Naive B cell (primary cell): ENCODE measurements around the gene BCOR. TPM values are rescaled to one million over a fixed set of nuclear protein-coding genes. Genes with fewer than 3 reads are reported as not detected.
A peak's percentile ranks its signal among the peaks of the same experiment; 100 is the strongest.

ENCODE experiments used
- ATAC-seq, 2 donors: fragments of 150-1000 bp; cut with Tn5 transposase; 2 replicates each; pipeline ENCODE4 v1.10.0; 2021; ENCODE audit warnings: low read depth in 2 of 2, mild to moderate bottlenecking in 2 of 2, moderate library complexity in 2 of 2
- DNase-seq: peaks from one replicate; pipeline ENCODE4 v3.0.0; 2022
- H3K27ac Mint-ChIP-seq, 6 donors: one replicate each; pipeline ENCODE4 v1.8.0; 2020 to 2022; ENCODE audit warnings: mild to moderate bottlenecking in 6 of 6, mixed read lengths in 6 of 6, moderate library complexity in 5 of 6, inconsistent platforms in 2 of 6
- H3K27me3 Mint-ChIP-seq, 3 donors: one replicate each; pipeline ENCODE4 v1.8.0; 2021 to 2022; ENCODE audit warnings: mixed read lengths in 3 of 3, mild to moderate bottlenecking in 1 of 3
- H3K36me3 Mint-ChIP-seq, 2 donors: one replicate each; pipeline ENCODE4 v1.8.0; 2020 to 2022; ENCODE audit warnings: mixed read lengths in 2 of 2, inconsistent platforms in 1 of 2, mild to moderate bottlenecking in 1 of 2
- H3K4me1 Mint-ChIP-seq, 3 donors: one replicate each; pipeline ENCODE4 v1.8.0; 2020 to 2022; ENCODE audit warnings: mixed read lengths in 3 of 3, inconsistent platforms in 1 of 3, mild to moderate bottlenecking in 1 of 3, moderate library complexity in 1 of 3
- H3K4me3 Mint-ChIP-seq, 8 donors: one replicate each; pipeline ENCODE4 v1.8.0; 2020 to 2022; ENCODE audit warnings: mild to moderate bottlenecking in 8 of 8, mixed read lengths in 8 of 8, moderate library complexity in 8 of 8, inconsistent platforms in 2 of 8
- H3K9me3 Mint-ChIP-seq, 7 donors: one replicate each; pipeline ENCODE4 v1.8.0; 2020 to 2022; ENCODE audit warnings: mixed read lengths in 7 of 7, mild to moderate bottlenecking in 5 of 7, inconsistent platforms in 2 of 7, moderate library complexity in 1 of 7
- polyA plus RNA-seq, 6 donors: library from polyadenylated mRNA; unstranded; fragments of 300-500 nt; fragmentation: Illumina TruSeq; gene quantifications; one replicate each; pipeline ENCODE4 v1.2.3, GENCODE V29; 2021; ENCODE audit warnings: low read depth in 6 of 6

The BCOR gene
- polyA plus RNA-seq, 6 donors from 2014 or later = 3.4 to 15.5 (median 7.8) TPM

DNA sequence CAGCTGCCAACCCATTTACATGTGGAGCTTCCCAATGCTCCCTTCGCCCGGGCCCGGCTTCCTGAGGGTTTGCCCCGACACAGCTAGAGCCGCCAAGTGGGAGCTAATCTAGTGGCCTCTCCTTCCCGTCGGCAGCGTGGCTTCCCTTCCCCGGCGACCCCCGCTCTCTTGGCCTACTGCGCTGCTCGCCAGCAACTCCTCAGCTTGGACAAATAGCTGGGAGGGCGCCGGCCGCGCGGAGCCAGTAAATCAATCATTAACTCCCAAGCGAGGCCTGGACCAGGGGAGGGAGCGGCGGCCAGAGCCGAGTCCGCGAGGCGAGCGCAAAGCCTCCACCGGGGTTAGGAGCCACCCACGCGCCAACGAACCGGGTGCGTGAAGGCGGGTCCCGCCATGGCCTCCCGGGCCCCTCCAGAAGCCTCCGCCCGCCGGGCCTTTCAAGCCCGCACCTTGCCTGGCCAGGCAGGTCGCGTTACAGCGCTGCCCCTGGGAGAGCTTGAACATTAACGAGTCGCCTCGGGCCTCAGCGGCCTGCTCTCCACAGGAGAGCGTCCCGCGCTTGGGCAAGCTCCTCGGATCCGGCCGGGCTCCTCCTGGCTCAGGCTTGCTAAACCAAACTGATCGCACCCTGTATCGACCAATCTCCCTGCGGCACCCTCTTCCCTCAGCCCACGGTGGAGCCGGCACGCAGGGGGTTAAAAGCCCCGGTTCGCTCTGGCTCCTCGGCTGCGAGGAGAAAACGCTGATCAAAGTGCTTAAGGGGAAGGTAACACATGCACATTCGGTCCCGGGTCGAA is 10.6 kb upstream of the BCOR start:
- Mint-ChIP-seq H3K4me3 (peak overlapping the region; percentile 52 to 91 (median 75)), H3K27me3 (peaks cover 0 to 34% (median 4%) of the 10 kb centered on the region in 3 donors), H3K4me1 (peaks cover 8 to 12% (median 11%) of the 10 kb centered on the region in 3 donors), H3K9me3 (peaks cover 0 to 3% (median 0%) of the 10 kb centered on the region in 7 donors), H3K36me3 (no peaks in the 10 kb centered on the region), H3K27ac (peak overlapping the region in 1 of 6 donors; percentile 9)
- ATAC-seq (no peak), DNase-seq (no peak)

DNA sequence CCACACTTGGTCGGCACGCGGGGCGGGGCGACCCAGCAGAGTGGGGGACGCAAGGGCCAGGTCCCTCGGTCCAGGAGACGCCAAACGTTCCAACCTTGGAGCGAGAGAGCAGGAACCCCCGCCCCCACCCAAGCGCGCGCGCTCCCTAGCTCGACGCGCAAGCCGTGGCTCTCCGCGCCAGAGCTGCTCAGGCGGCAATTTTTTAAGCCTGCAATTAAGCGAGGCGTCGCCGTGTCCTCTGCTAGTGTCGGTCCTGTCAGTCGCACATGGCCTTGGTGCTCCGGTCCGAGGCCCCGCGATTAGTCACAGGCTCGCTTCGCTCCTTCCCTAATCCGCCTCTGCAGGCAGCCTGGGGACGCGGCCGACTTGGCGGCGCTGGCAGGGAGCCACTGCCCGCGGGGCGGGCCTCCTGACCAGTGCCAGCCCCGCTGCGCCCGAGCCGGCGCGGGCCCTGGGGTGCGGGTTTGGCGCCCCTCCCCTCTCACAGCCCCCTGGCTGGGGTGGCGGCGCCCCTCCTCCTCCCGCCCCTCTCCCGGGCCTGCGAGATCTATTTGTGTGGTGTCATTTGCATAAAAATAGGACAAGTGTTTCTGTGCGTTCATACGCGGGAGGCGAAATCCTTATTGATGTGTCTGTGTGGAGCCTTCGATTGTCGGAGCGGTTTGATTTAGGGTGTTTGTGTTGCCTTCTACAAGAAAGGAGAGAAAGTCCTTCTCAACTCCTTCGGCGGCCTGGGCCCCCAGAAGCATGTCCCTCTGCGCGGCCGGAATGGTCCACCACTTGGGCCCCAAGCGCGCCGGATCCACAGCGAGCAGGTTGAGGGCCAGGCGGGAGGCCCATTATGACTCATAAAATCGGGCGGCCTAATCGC is 9.8 kb upstream of the BCOR start:
- H3K27ac Mint-ChIP-seq = peak overlapping the region in 2 of 6 donors; percentile 9 to 74
- H3K9me3 Mint-ChIP-seq = peaks cover 0 to 3% (median 0%) of the 10 kb centered on the region in 7 donors
- H3K27me3 Mint-ChIP-seq = peaks cover 0 to 26% (median 4%) of the 10 kb centered on the region in 3 donors
- H3K4me3 Mint-ChIP-seq = peak overlapping the region; percentile 74 to 93 (median 90)
- DNase-seq (no peak), ATAC-seq (no peak)
- H3K4me1 Mint-ChIP-seq = peaks cover 8 to 12% (median 11%) of the 10 kb centered on the region in 3 donors
- H3K36me3 Mint-ChIP-seq = no peaks in the 10 kb centered on the region

DNA sequence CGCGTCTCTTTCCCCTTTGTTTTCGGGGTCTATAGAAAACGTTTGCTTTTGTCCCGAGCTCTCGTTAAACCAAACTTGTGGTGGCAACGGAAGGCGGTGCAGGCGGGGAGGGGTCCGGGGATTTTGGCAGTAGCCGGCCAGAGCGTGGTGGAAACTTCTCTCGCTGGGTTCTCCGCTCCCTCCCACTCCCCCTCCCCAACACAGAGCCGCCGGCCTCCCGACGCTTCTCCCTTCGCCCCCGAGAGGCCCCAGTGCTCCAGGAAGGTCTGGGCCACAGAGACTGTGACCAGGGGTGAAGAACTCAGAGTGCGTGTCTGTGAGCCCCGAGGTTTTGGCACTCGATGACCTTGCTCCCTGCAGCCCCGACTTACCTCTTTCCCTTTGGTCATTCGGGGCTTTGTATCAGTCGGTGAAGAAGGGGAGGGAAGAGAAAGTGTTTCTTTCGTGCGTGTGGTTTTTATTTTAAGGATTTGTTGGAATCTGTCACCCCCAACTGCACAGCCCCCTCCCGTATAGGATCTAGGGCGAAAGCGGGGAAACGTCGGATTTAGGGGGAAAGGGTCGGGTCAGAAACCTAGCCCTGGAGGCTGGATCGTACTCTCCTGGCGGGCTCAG is 9.0 kb upstream of the BCOR start:
- H3K27ac Mint-ChIP-seq = peak overlapping the region; percentile 46 to 90 (median 76)
- H3K36me3 Mint-ChIP-seq = no peaks in the 10 kb centered on the region
- peaks cover 0 to 3% (median 0%) of the 10 kb centered on the region in 7 donors for H3K9me3 Mint-ChIP-seq
- DNase-seq (no peak), ATAC-seq (peak in 1 of 2 donors; percentile 2)
- peaks cover 8 to 14% (median 11%) of the 10 kb centered on the region in 3 donors for H3K4me1 Mint-ChIP-seq
- H3K27me3 Mint-ChIP-seq = peaks cover 0 to 19% (median 4%) of the 10 kb centered on the region in 3 donors
- H3K4me3 Mint-ChIP-seq = peak overlapping the region; percentile 74 to 93 (median 90)

DNA sequence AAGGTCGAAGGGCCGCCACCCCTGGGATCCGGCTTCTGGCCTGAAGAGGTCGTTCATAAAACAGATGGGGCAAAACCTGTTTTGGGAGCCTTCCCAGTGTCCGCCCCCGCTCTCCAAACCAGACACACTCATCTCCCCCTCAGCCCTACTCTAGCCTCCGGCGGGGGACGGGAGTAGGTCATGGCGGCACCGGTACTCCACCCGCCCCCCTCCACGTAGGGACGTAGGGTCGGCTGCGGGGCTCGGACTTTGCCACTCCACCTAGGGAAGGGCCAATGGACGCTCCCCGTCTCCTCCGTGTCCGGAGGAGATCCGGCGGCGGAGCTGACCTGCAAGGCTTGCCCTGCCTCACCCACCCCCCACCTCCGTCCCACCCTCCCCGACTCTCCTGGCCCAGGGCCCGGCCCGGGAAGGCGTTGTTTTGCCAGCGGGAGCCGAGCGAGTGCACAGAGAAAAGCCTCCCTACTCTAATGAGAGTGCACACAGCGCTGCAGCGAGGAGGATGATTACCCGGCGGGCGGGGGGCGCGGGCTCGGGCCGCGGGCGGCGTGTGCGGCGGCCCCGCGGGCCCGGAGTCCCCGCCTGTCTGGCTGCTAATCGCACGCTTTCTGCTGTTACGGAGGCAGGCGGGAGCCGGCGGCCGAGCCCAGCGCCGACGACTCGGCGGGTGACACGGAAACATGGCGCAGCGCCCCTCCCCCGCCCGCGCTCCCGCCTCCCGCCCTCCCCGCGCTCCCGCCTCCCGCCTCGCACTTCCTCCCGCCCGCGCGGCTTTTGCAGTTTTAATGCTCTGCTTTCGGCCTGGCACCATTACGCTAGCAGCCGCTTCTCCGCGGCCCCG is 8.3 kb upstream of the BCOR start:
- ATAC-seq (peak; percentile 40 to 51), DNase-seq (peak; percentile 54)
- Mint-ChIP-seq H3K27me3 (peaks cover 0 to 11% (median 4%) of the 10 kb centered on the region in 3 donors), H3K4me3 (peak overlapping the region; percentile 78 to 93 (median 90)), H3K9me3 (peaks cover 0 to 3% (median 0%) of the 10 kb centered on the region in 7 donors), H3K27ac (peak overlapping the region in 4 of 6 donors; percentile 74 to 90 (median 81)), H3K36me3 (no peaks in the 10 kb centered on the region), H3K4me1 (peaks cover 8 to 14% (median 9%) of the 10 kb centered on the region in 3 donors)

DNA sequence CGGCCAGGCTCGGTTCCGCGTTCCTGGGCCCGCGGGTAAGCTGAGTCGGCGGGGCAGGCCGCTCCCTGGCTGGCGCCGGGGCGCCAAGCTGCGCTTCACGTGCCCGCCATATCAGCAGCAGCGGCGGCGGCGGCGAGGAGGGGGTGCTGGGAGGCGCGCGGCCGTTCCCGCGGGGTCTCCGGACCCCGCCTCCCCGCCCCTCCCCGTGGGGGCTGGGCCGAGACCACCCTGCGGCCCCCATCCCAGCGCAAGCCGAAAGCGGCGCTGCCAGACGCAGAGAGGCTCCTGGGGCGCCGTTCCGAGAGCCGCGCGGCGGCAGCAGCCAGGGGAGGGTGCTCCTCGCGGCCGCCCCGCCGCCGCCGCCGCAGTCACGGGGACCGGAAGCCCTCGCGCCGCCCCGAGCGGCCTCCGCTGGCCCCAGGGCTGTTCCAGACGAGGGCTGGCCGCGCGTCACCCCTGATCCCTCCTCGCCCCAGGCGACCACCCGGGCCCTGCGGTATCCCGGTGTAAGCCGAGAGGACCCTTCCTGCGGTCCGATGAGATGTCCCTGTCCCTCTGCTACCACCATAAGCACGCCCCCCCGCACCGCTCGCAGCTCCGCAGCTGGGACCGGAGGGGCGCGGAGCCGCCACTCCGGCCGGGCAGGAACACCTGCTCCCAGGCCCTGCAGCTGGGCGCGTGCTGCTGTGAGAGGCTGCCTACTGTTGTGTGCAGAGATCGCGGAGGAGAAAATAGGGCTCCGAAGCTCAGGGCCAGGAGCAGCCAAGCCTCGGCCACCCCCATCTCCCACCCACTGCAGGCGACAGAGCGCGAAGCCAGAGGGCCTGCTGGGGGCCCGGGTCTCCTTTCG is 7.5 kb upstream of the BCOR start:
- Mint-ChIP-seq H3K27ac (peak overlapping the region in 2 of 6 donors; percentile 67 to 68), H3K4me3 (peak overlapping the region; percentile 76 to 93 (median 88)), H3K36me3 (no peaks in the 10 kb centered on the region), H3K27me3 (peaks cover 0 to 7% (median 4%) of the 10 kb centered on the region in 3 donors), H3K4me1 (peaks cover 7 to 21% (median 8%) of the 10 kb centered on the region in 3 donors), H3K9me3 (peaks cover 0 to 3% (median 0%) of the 10 kb centered on the region in 7 donors)
- ATAC-seq (peak; percentile 38 to 42), DNase-seq (peak; percentile 51)

DNA sequence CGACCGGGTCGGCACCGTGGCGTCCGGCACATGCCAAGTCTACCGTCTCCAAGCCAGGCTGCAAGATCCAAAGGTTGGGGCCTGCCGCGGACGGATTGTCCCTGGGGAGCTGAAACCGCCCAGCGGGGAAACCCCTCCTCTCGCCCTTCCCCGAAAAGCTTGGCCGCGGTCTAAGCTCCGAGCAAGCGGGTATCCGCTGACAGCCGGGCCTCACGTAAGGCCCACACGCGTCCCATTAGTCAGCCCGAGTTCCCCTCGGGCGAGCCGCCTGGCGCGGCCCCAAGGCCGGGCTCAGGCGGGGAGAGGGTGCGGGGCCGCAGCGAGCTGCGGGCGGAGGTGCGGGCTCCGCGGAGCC is 6.8 kb upstream of the BCOR start:
- Mint-ChIP-seq H3K27ac (peak overlapping the region in 2 of 6 donors; percentile 54), H3K4me1 (peaks cover 11 to 27% (median 14%) of the 10 kb centered on the region in 3 donors), H3K27me3 (peaks cover 0 to 7% (median 4%) of the 10 kb centered on the region in 3 donors), H3K9me3 (peaks cover 0 to 3% (median 0%) of the 10 kb centered on the region in 7 donors), H3K4me3 (peak overlapping the region in 5 of 8 donors; percentile 7 to 75 (median 67)), H3K36me3 (no peaks in the 10 kb centered on the region)
- peak; percentile 18 to 28 for ATAC-seq
- peak; percentile 24 for DNase-seq

DNA sequence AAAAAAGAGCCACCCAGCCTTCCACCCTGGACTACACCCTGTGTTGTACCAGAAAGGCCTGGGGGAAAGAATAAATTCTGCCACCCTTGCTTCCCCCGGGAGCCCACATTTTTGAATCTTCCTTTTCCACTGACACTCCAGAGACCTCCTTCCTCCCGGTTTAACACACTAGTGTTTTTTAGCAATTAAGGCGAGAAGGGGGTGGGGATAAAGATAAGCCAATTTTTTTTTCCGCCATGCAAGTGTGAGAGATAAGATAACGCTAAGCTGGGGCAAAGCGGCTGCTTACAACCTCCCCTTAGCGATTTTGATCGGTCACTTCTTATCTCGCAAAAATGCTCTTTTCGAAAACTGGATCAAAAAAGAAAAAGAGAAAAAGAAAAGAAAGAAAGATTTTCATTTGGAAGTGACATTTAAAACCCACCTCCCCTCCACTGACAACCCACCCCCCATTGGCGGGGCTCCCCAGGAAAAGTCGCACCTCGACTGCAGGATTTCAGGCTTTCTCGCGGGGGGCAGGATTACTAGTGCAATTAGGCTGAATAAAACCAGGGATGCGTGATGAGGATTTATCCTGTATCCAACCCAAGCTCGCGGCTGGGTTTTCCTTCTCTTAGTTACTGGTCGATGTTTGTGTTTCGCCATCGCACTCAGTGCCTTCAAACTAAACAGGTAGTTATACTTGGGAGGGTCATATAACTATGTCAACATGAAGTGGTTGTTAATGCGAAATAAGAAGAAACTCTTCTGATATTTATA is 6.0 kb upstream of the BCOR start:
- Mint-ChIP-seq H3K4me1 (peaks cover 11 to 32% (median 18%) of the 10 kb centered on the region in 3 donors), H3K36me3 (no peaks in the 10 kb centered on the region), H3K9me3 (peaks cover 0 to 3% (median 0%) of the 10 kb centered on the region in 7 donors), H3K27me3 (peaks cover 0 to 7% (median 4%) of the 10 kb centered on the region in 3 donors), H3K27ac (peak overlapping the region in 2 of 6 donors; percentile 15 to 28), H3K4me3 (peak overlapping the region in 6 of 8 donors; percentile 15 to 75 (median 68))
- DNase-seq (no peak), ATAC-seq (no peak)

DNA sequence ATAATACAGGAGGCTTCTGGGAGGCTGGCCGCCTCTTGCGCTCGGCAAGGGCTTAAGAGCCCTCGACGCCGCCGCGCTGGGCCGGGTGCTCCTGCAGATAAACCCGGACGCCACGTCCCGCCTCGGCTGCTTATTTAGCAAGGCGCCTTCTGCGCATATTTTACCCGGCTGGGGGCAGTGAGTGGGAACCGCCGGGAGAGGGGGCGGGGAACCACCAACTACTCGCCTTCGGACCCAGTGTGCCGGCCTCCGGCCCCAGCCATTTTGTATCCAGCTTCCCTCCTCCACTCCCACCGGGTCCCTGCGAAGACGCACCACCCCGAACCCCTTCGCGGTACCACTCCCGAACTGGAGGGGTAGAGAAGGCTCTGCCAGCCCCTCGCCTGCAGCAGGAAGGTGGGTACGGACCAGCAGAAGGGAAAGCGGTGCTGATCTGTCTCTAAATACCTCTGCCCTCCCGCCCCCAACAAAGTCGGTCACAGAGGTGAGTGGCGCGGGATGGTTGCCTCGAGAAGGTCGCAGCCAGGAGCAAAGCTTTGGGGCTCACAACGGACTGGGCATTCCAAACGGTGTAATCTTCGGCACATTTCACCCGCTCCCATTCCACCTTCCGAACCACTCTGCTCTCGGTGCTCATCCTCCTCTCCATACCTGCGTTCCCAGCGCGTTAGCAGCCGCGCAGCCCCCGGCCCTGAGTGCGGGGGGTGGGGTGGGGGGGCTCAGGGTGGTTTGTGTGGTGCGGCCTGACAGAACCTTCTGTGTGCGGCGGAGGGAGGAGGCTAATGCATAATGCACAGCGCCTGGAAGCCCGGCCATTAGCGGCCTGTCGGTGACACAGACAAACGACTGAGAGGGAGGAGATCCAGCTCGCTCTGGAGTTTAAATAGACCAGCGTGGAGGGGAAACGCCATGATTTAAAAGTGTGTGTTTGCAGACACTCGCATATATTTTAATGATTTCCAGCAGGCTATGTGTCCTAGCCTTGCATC is 4.9 kb upstream of the BCOR start:
- H3K36me3 Mint-ChIP-seq = no peaks in the 10 kb centered on the region
- H3K27me3 Mint-ChIP-seq = peaks cover 0 to 7% (median 4%) of the 10 kb centered on the region in 3 donors
- peaks cover 10 to 28% (median 18%) of the 10 kb centered on the region in 3 donors for H3K4me1 Mint-ChIP-seq
- H3K4me3 Mint-ChIP-seq = peak overlapping the region in 4 of 8 donors; percentile 16 to 75 (median 49)
- peaks cover 0 to under 1% (median 0%) of the 10 kb centered on the region in 7 donors for H3K9me3 Mint-ChIP-seq
- ATAC-seq (no peak), DNase-seq (no peak)
- peak overlapping the region in 1 of 6 donors; percentile 15 for H3K27ac Mint-ChIP-seq

DNA sequence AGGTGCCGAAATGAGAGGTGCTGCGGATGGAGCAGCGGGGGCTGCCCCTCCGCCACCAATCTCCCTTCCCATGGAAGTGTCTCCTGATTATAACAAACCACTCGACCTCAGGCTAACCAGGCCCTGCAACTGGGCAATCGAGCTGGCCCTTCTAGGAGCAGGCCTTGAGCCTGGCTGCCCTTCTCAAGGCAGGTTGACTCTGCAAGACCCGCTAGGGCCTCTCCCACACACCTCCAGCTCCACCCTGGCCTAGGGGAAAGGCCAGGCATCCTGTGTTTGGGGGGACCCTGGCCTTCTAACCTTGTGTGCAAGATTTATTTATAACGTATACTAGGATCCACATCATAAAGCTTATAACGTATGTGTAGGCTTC is 3.7 kb upstream of the BCOR start:
- peaks cover 0 to under 1% (median 0%) of the 10 kb centered on the region in 3 donors for H3K27me3 Mint-ChIP-seq
- H3K27ac Mint-ChIP-seq = peak overlapping the region in 1 of 6 donors; percentile 39
- DNase-seq = no peak
- H3K9me3 Mint-ChIP-seq = peaks cover 0 to under 1% (median 0%) of the 10 kb centered on the region in 7 donors
- peaks cover 4 to 24% (median 10%) of the 10 kb centered on the region in 3 donors for H3K4me1 Mint-ChIP-seq
- H3K36me3 Mint-ChIP-seq = no peaks in the 10 kb centered on the region
- H3K4me3 Mint-ChIP-seq = no peak overlapping the region
- ATAC-seq = no peak
